PC-9 (cell line): ENCODE results near the gene CAMKMT. TPM values are rescaled to one million over a fixed set of nuclear protein-coding genes. Genes with fewer than 3 reads are reported as not detected.

Experiments
- BruUV-seq: library from RNA; stranded (reverse); fragments of 400-500 nt; replicated peaks from 2 replicates; lab custom pipeline; 2021; lab: Mats Ljungman, UMichigan
- CTCF ChIA-PET: fragments of 300-600 bp; sonication (Branson Sonifier 250); formaldehyde crosslinking; loops from one replicate; lab custom pipeline; 2022; ENCODE audit warnings: antibody characterized with exemption; lab: Charles Lee
- POLR2A ChIA-PET: fragments of 300-600 bp; sonication (Branson Sonifier 250); formaldehyde crosslinking; loops from one replicate; lab custom pipeline; 2022; ENCODE audit warnings: antibody characterized with exemption; ENCODE audit not compliant: unreplicated experiment; lab: Charles Lee
- DNase-seq, 2 experiments: peaks; one replicate each; pipeline versions ENCODE4 v3.0.0 to v3.0.0-alpha.2; 2015 to 2022; ENCODE audit warnings: mixed read lengths in 1 of 2
- H2AFZ ChIP-seq: fragments of 200-600 bp; sonication (generic); 2 replicates; pipeline ENCODE4 v1.8.1; 2017; ENCODE audit warnings: antibody characterized with exemption
- H3F3A ChIP-seq: fragments of 200-600 bp; sonication (generic); 2 replicates; pipeline ENCODE4 v1.8.1; 2017; ENCODE audit warnings: antibody characterized with exemption, mild to moderate bottlenecking, low read depth; ENCODE audit not compliant: insufficient read depth
- H3K27ac ChIP-seq: fragments of 200-600 bp; sonication (generic); 2 replicates; pipeline ENCODE4 v1.6.1; 2016; ENCODE audit warnings: mixed run types
- H3K27me3 ChIP-seq: fragments of 200-600 bp; sonication (generic); 2 replicates; pipeline ENCODE4 v1.6.1; 2016; ENCODE audit warnings: low read depth, mixed run types; ENCODE audit not compliant: insufficient read depth
- H3K36me3 ChIP-seq: fragments of 200-600 bp; sonication (generic); 2 replicates; pipeline ENCODE4 v1.6.1; 2016; ENCODE audit warnings: low read depth, mixed run types
- H3K4me1 ChIP-seq: fragments of 200-600 bp; sonication (generic); replicated peaks from 2 replicates; pipeline ENCODE4 v1.6.1; 2016; ENCODE audit warnings: mixed run types; ENCODE audit not compliant: insufficient read depth
- H3K4me2 ChIP-seq: fragments of 200-600 bp; sonication (generic); 2 replicates; pipeline ENCODE4 v1.6.1; 2017; ENCODE audit warnings: mixed run types
- H3K4me3 ChIP-seq: fragments of 200-600 bp; sonication (generic); 2 replicates; pipeline ENCODE4 v1.6.1; 2016; ENCODE audit warnings: mixed run types
- H3K79me2 ChIP-seq: fragments of 200-600 bp; sonication (generic); 2 replicates; pipeline ENCODE4 v1.6.1; 2017; ENCODE audit warnings: low read depth, mixed run types
- H3K9me2 ChIP-seq: fragments of 200-600 bp; sonication (generic); 2 replicates; pipeline ENCODE4 v1.8.1; 2017; ENCODE audit warnings: mild to moderate bottlenecking; ENCODE audit not compliant: insufficient read depth
- H3K9me3 ChIP-seq: fragments of 200-600 bp; sonication (generic); 2 replicates; pipeline ENCODE4 v1.8.1; 2016; ENCODE audit warnings: low read depth; ENCODE audit not compliant: insufficient read depth
- H4K20me1 ChIP-seq: fragments of 200-600 bp; sonication (generic); 2 replicates; pipeline ENCODE4 v1.8.1; 2017; ENCODE audit not compliant: insufficient read depth
- CTCF ChIP-seq: fragments of 200-600 bp; sonication (generic); conservative IDR thresholded peaks from 2 replicates; pipeline ENCODE4 v1.6.1; 2017; ENCODE audit warnings: mixed run types, antibody characterized with exemption, mild to moderate bottlenecking, moderate library complexity
- EZH2 ChIP-seq: fragments of 200-600 bp; sonication (generic); IDR thresholded peaks from 2 replicates; pipeline ENCODE4 v1.8.0; 2017; ENCODE audit warnings: antibody characterized with exemption, low read depth
- intact Hi-C: fragments of 100-400 bp; cut with micrococcal nuclease; formaldehyde crosslinking; loops from one replicate; pipeline ENCODE4 v1.10.0; 2022; ENCODE audit not compliant: unreplicated experiment
- total RNA-seq: library from RNA; stranded (reverse); gene quantifications from 2 replicates; pipeline ENCODE4 v1.2.3, GENCODE V29; 2021

The CAMKMT gene
- total RNA-seq, 1 experiment from 2014 or later: 17.9 TPM

GRCh38 chr2:44537264-44537663 is 175.5 kb downstream of the CAMKMT start:
- POLR2A ChIA-PET: no interaction called here
- Histone ChIP-seq H3K36me3 (no peaks in the 10 kb centered on the region), H3K9me3 (no peaks in the 10 kb centered on the region), H2AFZ (no peak overlapping the region), H3F3A (no peaks in the 10 kb centered on the region; the same call in 1 of the 2 replicates), H3K4me1 (no peaks in the 10 kb centered on the region), H3K4me2 (no peak overlapping the region), H3K4me3 (no peak overlapping the region), H3K79me2 (no peaks in the 10 kb centered on the region), H3K27me3 (no peaks in the 10 kb centered on the region), H4K20me1 (no peaks in the 10 kb centered on the region), H3K9me2 (no peaks in the 10 kb centered on the region; the same call in 1 of the 2 replicates), H3K27ac (no peak overlapping the region)
- BruUV-seq: no TSS peak
- intact Hi-C loops: no loop called here
- TF ChIP-seq CTCF (no peak), EZH2 (no peak)
- peak in 1 of 2 experiments; percentile 31 for DNase-seq
- CTCF ChIA-PET: no interaction called here

GRCh38 chr2:44542520-44542919 is 180.8 kb downstream of the CAMKMT start:
- Histone ChIP-seq H3K79me2 (no peaks in the 10 kb centered on the region), H3K4me2 (no peak overlapping the region), H3K9me2 (no peaks in the 10 kb centered on the region), H2AFZ (no peak overlapping the region), H3K9me3 (no peaks in the 10 kb centered on the region; the same call in 1 of the 2 replicates), H3K36me3 (no peaks in the 10 kb centered on the region), H3K4me1 (peaks cover 24% of the 10 kb centered on the region), H4K20me1 (no peaks in the 10 kb centered on the region), H3K27me3 (no peaks in the 10 kb centered on the region), H3K27ac (no peak overlapping the region), H3K4me3 (no peak overlapping the region), H3F3A (no peaks in the 10 kb centered on the region)
- BruUV-seq: no TSS peak
- intact Hi-C loops: no loop called here
- CTCF ChIA-PET: no interaction called here
- DNase-seq: no peak
- TF ChIP-seq CTCF (no peak), EZH2 (no peak)
- POLR2A ChIA-PET: interaction anchor here (0.7 kb wide), 1 partner anchor 1867 kb away, joined by 6 read pairs; no protein-coding TSS in a partner anchor

- Histone ChIP-seq H4K20me1 (no peaks in the 10 kb centered on the region), H3K27me3 (no peaks in the 10 kb centered on the region), H3K36me3 (no peaks in the 10 kb centered on the region), H3K27ac (peak overlapping the region; percentile 42), H3K4me2 (peak overlapping the region; percentile 17), H3F3A (peaks cover 14% of the 10 kb centered on the region), H3K4me1 (peaks cover 39% of the 10 kb centered on the region), H3K4me3 (no peak overlapping the region), H3K79me2 (no peaks in the 10 kb centered on the region), H3K9me3 (no peaks in the 10 kb centered on the region; the same call in 1 of the 2 replicates), H3K9me2 (no peaks in the 10 kb centered on the region), H2AFZ (no peak overlapping the region)
- BruUV-seq: no TSS peak
- TF ChIP-seq EZH2: no peak
- no peak for TF ChIP-seq CTCF
- ChIA-PET POLR2A (interaction anchor here (0.6 to 0.7 kb wide), 2 partner anchors 55 to 203 kb away, joined by 3 read pairs; no protein-coding TSS in a partner anchor), CTCF (interaction anchor here (0.7 to 1.3 kb wide), 2 partner anchors 64 to 329 kb away, joined by 3 read pairs; no protein-coding TSS in a partner anchor)
- intact Hi-C loops: no loop called here
- DNase-seq: peak; percentile 24 to 95
Observed at GRCh38 chr2:44543773-44544725, 182.3 kb downstream of the CAMKMT start.
